Stimulated activated CD8-positive, alpha-beta memory T cell treated with anti-CD3 and anti-CD28 coated beads, Interleukin-2, amount 100 ng/mL, for 48 hours (primary cell): ENCODE data around the gene PNPO.

ENCODE experiments used
- DNase-seq, 2 donors: peaks; one replicate each; pipeline ENCODE4 v3.0.0-alpha.2; 2020; ENCODE audit warnings: low read depth in 2 of 2

Gene PNPO

DNA sequence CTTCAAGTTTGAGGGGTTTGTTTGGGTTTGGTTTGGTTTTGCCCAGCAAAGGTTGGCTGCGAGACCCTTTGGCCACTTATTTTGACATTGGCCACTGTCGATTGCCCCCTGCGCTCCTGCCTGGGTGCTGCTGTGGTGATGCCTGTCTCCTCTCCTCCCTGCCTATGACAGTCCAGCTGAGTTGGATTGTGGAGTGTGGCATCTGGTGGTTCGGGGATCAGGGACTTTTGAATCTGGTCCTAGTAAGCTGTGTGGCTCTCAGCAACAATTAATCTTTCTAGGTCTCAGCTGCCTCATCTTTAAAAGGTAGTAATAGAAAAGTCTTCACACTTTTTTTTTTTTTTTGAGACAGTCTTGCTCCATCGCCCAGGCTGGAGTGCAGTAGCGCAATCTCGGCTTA, 56.7 kb downstream of the PNPO start:
- DNase-seq, result no peak
